ENCODE data around the gene SCFD2. TPM values are rescaled to one million over a fixed set of nuclear protein-coding genes. Genes with fewer than 3 reads are reported as not detected.
A peak's percentile ranks its signal among the peaks of the same experiment; 100 is the strongest.

SCFD2 gene
- total RNA-seq, 6 experiments from 2014 or later = 35.2 to 46.7 (median 41.5) TPM

DNA sequence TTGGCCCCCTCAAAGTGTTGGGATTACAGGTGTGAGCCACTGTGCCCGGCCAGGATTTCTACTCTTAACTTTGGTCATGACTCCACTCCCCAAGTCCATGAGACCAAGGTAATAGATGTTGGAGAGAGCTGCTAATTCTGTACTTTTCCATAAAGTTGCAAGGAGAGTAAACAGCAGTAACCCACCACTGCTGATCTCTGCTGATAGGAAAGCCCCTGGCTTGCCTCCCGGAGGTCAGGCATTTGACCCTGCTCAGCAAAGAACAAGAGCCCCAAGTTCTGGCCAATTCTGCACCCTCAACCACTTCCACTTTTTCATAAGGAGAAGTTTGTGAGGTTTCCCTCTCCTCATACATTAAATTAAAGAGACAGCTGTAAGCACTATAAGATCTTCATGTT is 360.7 kb downstream of the SCFD2 start:
- DNase-seq = no peak
- no peak for TF ChIP-seq CTCF (IDR thresholded peaks at IDR 0.05)
- Mint-ChIP-seq H3K36me3 (ENCODE audit: low read depth) (peaks cover 22% of the 10 kb centered on the region), H3K27ac (no peak overlapping the region), H3K27me3 (ENCODE audit: insufficient read depth) (no peaks in the 10 kb centered on the region; the same call in 1 of the 2 replicates), H3K4me1 (ENCODE audit: low read depth) (peaks cover 38% of the 10 kb centered on the region), H3K4me3 (no peak overlapping the region), H3K9me3 (no peaks in the 10 kb centered on the region)

DNA sequence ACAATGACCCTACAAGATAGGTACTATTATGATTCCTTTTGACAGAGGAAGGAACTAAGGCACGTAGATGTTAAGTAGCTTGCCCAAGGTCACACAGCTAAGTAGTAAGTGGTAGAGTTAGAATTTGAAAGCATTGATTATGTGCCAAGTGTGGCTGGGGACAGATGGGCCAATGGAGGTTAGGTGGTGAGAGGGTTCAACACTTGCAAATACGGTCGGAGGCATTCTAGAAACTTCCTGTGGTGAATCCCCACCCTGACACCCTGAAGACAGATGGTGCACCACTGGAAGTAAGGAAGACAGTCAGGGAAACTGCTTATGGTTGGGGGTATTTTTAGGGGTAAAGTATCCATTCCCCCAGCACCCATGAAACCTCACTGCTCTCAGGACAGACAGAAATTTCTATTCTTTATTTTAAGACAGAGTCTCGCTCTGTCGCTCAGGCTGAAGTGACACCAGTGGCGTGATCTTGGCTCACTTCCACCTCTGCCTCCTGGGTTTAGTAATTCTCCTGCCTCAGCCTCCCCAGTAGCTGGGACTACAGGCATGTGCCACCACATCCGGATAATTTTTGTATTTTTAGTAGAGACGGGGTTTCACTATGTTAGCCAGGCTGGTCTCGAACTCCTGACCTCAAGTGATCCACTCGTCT is 361.2 kb downstream of the SCFD2 start:
- Mint-ChIP-seq H3K4me3 (no peak overlapping the region), H3K27me3 (ENCODE audit: insufficient read depth) (no peaks in the 10 kb centered on the region; the same call in 1 of the 2 replicates), H3K9me3 (no peaks in the 10 kb centered on the region), H3K4me1 (ENCODE audit: low read depth) (peaks cover 33% of the 10 kb centered on the region), H3K27ac (no peak overlapping the region), H3K36me3 (ENCODE audit: low read depth) (peaks cover 22% of the 10 kb centered on the region)
- DNase-seq = no peak
- TF ChIP-seq CTCF (IDR thresholded peaks at IDR 0.05) = no peak

GRCh38 chr4:53003959-53004358 is 361.9 kb downstream of the SCFD2 start:
- H3K4me3 Mint-ChIP-seq = no peak overlapping the region

DNA sequence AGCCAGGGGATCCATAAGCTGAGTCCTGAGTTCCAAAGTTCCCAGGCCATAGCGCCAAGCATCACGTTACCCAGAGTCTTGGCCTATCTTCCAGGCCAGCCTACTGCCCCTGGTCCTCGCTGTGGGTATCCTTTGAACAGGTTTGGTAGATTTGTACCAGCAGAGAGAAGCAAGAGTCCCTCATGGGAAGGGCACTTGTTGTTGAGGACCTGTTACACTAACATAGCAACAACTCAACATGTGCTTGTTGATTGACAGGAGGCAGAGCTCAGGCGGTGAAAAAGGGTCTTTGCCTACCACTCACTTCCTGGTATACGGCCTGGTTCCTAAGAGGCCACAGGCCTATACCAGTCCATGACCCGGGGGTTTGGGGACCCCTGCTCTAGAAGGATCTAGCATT is 365.3 kb downstream of the SCFD2 start:
- TF ChIP-seq CTCF (IDR thresholded peaks at IDR 0.05) = no peak
- Mint-ChIP-seq H3K4me1 (ENCODE audit: low read depth) (peaks cover 41% of the 10 kb centered on the region), H3K27me3 (ENCODE audit: insufficient read depth) (no peaks in the 10 kb centered on the region), H3K36me3 (ENCODE audit: low read depth) (0 out of 2 replicates have a peak, but pooled peaks cover 6% of the 10 kb centered on the region), H3K27ac (no peak overlapping the region), H3K9me3 (no peaks in the 10 kb centered on the region), H3K4me3 (no peak overlapping the region)
- DNase-seq = no peak

More at GRCh38 chr4:53003959-53004358, 361.9 kb downstream of the SCFD2 start:
- H3K4me1 Mint-ChIP-seq (ENCODE audit: low read depth) = peaks cover 31% of the 10 kb centered on the region
- H3K9me3 Mint-ChIP-seq = no peaks in the 10 kb centered on the region
- H3K27ac Mint-ChIP-seq = peak overlapping the region; percentile 39; the same call in 1 of the 2 replicates
- no peak for TF ChIP-seq CTCF (IDR thresholded peaks at IDR 0.05)
- no peaks in the 10 kb centered on the region; the same call in 1 of the 2 replicates for H3K27me3 Mint-ChIP-seq (ENCODE audit: insufficient read depth)
- H3K36me3 Mint-ChIP-seq (ENCODE audit: low read depth) = peaks cover 22% of the 10 kb centered on the region
- peak; percentile 20 for DNase-seq

DNA sequence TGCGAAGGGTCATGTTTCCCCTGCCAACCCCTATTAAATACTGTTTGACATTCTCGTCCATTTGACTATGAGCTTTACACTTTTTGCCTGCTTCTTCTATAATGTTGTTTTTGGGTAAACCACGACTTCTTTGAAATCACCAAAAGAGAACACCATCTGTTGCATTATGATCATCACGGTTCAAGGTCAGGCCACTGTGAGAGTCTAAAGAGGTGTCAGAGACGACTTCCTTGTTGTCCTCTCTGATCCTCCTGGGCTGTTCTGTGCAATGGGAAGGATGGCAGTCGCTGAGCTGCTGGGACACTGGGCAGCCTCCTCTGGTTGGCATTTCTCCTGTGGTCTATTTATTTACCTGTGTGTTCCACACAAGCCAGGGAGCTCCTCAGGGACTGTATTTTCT is 366.2 kb downstream of the SCFD2 start:
- H3K4me3 Mint-ChIP-seq = no peak overlapping the region
- no peak for DNase-seq
- H3K36me3 Mint-ChIP-seq (ENCODE audit: low read depth) = 0 out of 2 replicates have a peak, but pooled peaks cover 6% of the 10 kb centered on the region
- H3K27ac Mint-ChIP-seq = no peak overlapping the region
- H3K4me1 Mint-ChIP-seq (ENCODE audit: low read depth) = peaks cover 37% of the 10 kb centered on the region
- no peaks in the 10 kb centered on the region for H3K9me3 Mint-ChIP-seq
- H3K27me3 Mint-ChIP-seq (ENCODE audit: insufficient read depth) = no peaks in the 10 kb centered on the region
- TF ChIP-seq CTCF (IDR thresholded peaks at IDR 0.05) = no peak
